Stomach (tissue), 4 donors: ENCODE measurements around the gene SLC37A1.

Source experiments
- CTCF ChIP-seq, 7 experiments: fragments of 450-650 bp in 4 of 7; fragments of 200-600 bp in 3 of 7; sonication (generic) in 3 of 7; IDR thresholded peaks; one replicate each; pipeline ENCODE4 v1.5.1; 2016 to 2019; ENCODE audit warnings: antibody characterized with exemption in 7 of 7, control low read depth in 2 of 7, mild to moderate bottlenecking in 1 of 7
- POLR2AphosphoS5 ChIP-seq, 3 donors: sonication (generic); formaldehyde crosslinking; IDR thresholded peaks; one replicate each; pipeline ENCODE4 v1.6.1; 2016; ENCODE audit warnings: antibody characterized with exemption in 3 of 3

- TF ChIP-seq CTCF (IDR thresholded peaks at IDR 0.05): no peak
- TF ChIP-seq POLR2AphosphoS5 (IDR thresholded peaks at IDR 0.05): no peak
Observed at GRCh38 chr21:42558846-42559245, 45.2 kb downstream of the SLC37A1 start.
